BJ (cell line): ENCODE measurements around the gene FOXO6. TPM values are rescaled to one million over a fixed set of nuclear protein-coding genes. Genes with fewer than 3 reads are reported as not detected.

ENCODE experiments used
- CTCF ChIA-PET: fragments of 350-600 bp; formaldehyde crosslinking; extraction: SDS; loops from one replicate; lab custom pipeline; 2021; ENCODE audit warnings: antibody characterized with exemption, inconsistent platforms; lab: Yijun Ruan, JAX
- POLR2A ChIA-PET: fragments of 300-600 bp; sonication (Branson Sonifier 250); formaldehyde crosslinking; extraction: SDS; loops from one replicate; lab custom pipeline; 2021; ENCODE audit warnings: antibody characterized with exemption; lab: Charles Lee
- DNase-seq: peaks from one replicate; pipeline ENCODE4 v3.0.0-alpha.2; 2011; ENCODE audit warnings: low read depth
- H3K27me3 ChIP-seq: 2 replicates; pipeline ENCODE4 v1.6.0; 2011; ENCODE audit warnings: low read length; ENCODE audit not compliant: control insufficient read depth, insufficient read depth
- H3K36me3 ChIP-seq: 2 replicates; pipeline ENCODE4 v1.5.1; 2011; ENCODE audit warnings: low read length; ENCODE audit not compliant: control insufficient read depth, insufficient read depth
- H3K4me3 ChIP-seq: 2 replicates; pipeline ENCODE4 v1.5.1; 2011; ENCODE audit warnings: low read depth, mild to moderate bottlenecking, control low read depth, low read length
- CTCF ChIP-seq: IDR thresholded peaks from 2 replicates; pipeline ENCODE4 v1.5.1; 2011; ENCODE audit warnings: low read depth, mild to moderate bottlenecking, control low read depth, inconsistent platforms, low read length, moderate library complexity; ENCODE audit not compliant: insufficient read depth
- polyA plus RNA-seq: library from polyadenylated mRNA; depleted of rRNA; stranded (reverse); fragments of >200 nt; gene quantifications from 2 replicates; pipeline ENCODE4 v1.2.3, GENCODE V29; 2011

Gene FOXO6
- polyA plus RNA-seq, 1 experiment: 0.02 TPM

DNA sequence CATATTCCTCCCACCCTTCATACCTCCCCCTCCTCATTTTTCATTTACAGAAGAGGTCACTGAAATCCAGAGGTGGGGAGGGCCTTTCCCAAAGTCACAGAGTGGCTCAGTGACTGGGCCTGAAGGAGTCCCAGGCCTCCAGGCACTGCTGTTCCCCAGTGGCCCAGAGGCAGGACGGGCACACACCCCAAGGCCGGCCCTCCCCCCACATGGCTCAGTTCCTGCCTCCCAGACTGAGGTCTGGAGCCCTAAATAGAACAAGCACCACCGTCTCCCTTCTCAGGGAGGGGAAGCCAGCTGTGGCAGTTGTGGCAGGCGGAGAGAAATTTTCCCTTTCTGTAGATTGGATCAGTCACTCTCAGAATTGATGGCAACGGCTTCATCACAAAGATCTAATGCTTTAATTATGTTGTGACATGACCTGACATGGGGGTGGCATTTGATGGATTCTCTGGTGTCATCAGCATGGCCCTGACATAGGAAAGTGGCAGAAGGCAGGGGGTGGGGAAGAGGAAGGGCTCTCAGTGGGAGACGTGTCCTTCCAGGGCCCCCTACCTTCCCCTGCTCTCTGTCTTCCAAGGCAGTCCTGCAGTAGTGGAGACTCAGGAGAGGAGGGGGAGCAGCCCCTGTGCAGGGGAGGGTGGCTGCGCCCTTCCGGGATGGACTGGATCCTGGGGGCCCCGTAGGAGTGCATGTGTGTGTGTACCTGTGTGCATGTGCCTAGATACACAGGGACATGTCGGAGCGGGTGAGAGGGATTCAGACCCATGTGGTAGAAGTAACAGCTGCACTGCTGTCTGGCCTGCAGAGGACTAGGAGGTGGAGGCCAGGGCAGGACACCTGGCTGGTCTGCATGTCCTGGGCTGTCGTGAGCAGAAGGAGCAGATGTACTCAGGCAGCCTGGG, 41.2 kb upstream of the FOXO6 start:
- no peak for DNase-seq
- Histone ChIP-seq H3K27me3 (peaks cover 2% of the 10 kb centered on the region), H3K36me3 (no peaks in the 10 kb centered on the region), H3K4me3 (no peak overlapping the region)
- POLR2A ChIA-PET: no interaction called here
- TF ChIP-seq CTCF: no peak
- CTCF ChIA-PET: interaction anchor here (1.1 to 3.8 kb wide), 3 partner anchors 20 to 113 kb away, joined by 3 to 28 read pairs (median 4); no protein-coding TSS in a partner anchor

GRCh38 chr1:41320895-41321676, 40.1 kb upstream of the FOXO6 start:
- no peak for TF ChIP-seq CTCF
- H3K4me3 ChIP-seq: no peak overlapping the region
- CTCF ChIA-PET: interaction anchor here (1.0 to 3.8 kb wide), 4 partner anchors 10 to 98 kb away, joined by 3 to 28 read pairs (median 8); no protein-coding TSS in a partner anchor
- no peaks in the 10 kb centered on the region for H3K36me3 ChIP-seq
- POLR2A ChIA-PET: no interaction called here
- no peaks in the 10 kb centered on the region; the same call in none of the 2 replicates for H3K27me3 ChIP-seq
- DNase-seq: no peak

- H3K27me3 ChIP-seq: no peaks in the 10 kb centered on the region; the same call in 1 of the 2 replicates
- ChIA-PET CTCF (interaction anchor here (0.9 to 3.8 kb wide), 7 partner anchors 11 to 97 kb away, joined by 3 to 28 read pairs (median 5); no protein-coding TSS in a partner anchor), POLR2A (no interaction called here)
- H3K4me3 ChIP-seq: no peak overlapping the region
- H3K36me3 ChIP-seq: no peaks in the 10 kb centered on the region
- no peak for DNase-seq
- TF ChIP-seq CTCF: no peak
Measured at GRCh38 chr1:41322101-41322661, 39.1 kb upstream of the FOXO6 start.

- Histone ChIP-seq H3K4me3 (no peak overlapping the region), H3K27me3 (no peaks in the 10 kb centered on the region; the same call in 1 of the 2 replicates), H3K36me3 (no peaks in the 10 kb centered on the region)
- POLR2A ChIA-PET: no interaction called here
- no peak for DNase-seq
- peak; percentile 48 for TF ChIP-seq CTCF
- CTCF ChIA-PET: interaction anchor here (0.8 to 3.8 kb wide), 7 partner anchors 11 to 96 kb away, joined by 3 to 28 read pairs (median 4); no protein-coding TSS in a partner anchor
Measured at GRCh38 chr1:41322835-41323234, 38.4 kb upstream of the FOXO6 start.
